A549 (cell line): ENCODE measurements around the gene TUBA4B. TPM values are rescaled to one million over a fixed set of nuclear protein-coding genes. Genes with fewer than 3 reads are reported as not detected.
A peak's percentile ranks its signal among the peaks of the same experiment; 100 is the strongest.
"Not testable (repeated sequence)": the region's sequence is repeated elsewhere in the genome, so short reads cannot be mapped to it uniquely, and the experiment has no call there.

ENCODE experiments used
- ATAC-seq, 2 experiments: fragments of 200-7000 bp in 1 of 2; fragments of >200 bp in 1 of 2; cut with Nextera tagmentation in 1 of 2; cut with Tn5 transposase in 1 of 2; 3 replicates each; pipeline versions ENCODE4 v1.8.0 to v1.9.1; 2018 to 2020; ENCODE audit warnings: mild to moderate bottlenecking in 1 of 2, moderate library complexity in 1 of 2
- CTCF ChIA-PET: fragments of 300-600 bp; sonication (Branson Sonifier 250); formaldehyde crosslinking; extraction: SDS; loops from one replicate; lab custom pipeline; 2021; ENCODE audit warnings: antibody characterized with exemption, inconsistent platforms; lab: Yijun Ruan, JAX
- POLR2A ChIA-PET: fragments of 350-600 bp; formaldehyde crosslinking; extraction: SDS; loops from one replicate; lab custom pipeline; 2021; ENCODE audit warnings: antibody characterized with exemption, inconsistent platforms; lab: Yijun Ruan, JAX
- DNase-seq, 2 experiments: peaks; one replicate each; pipeline versions ENCODE4 v3.0.0 to v3.0.0-alpha.2; 2011 to 2016; ENCODE audit warnings: low read depth in 1 of 2, low spot score in 1 of 2
- FAIRE-seq: peaks from 2 replicates; lab custom pipeline; 2011; peaks lifted over from hg19 to GRCh38; lab: Jason Lieb, UNC
- H3K27ac ChIP-seq, 2 experiments: fragments of >200 bp; sonication (Bioruptor Twin); formaldehyde crosslinking; 3 replicates each; pipeline ENCODE4 v1.5.1; 2016 to 2017
- H3K4me1 ChIP-seq: fragments of >200 bp; sonication (Bioruptor Twin); formaldehyde crosslinking; 3 replicates; pipeline ENCODE4 v1.6.1; 2016
- H3K4me2 ChIP-seq: fragments of >200 bp; sonication (Bioruptor Twin); formaldehyde crosslinking; 3 replicates; pipeline ENCODE4 v1.6.1; 2016
- H3K4me3 ChIP-seq: fragments of >200 bp; sonication (Bioruptor Twin); formaldehyde crosslinking; 3 replicates; pipeline ENCODE4 v1.5.1; 2016
- H3K9me3 ChIP-seq: fragments of >200 bp; sonication (Bioruptor Twin); formaldehyde crosslinking; 3 replicates; pipeline ENCODE4 v1.6.1; 2016
- ATOH8 ChIP-seq: fragments of 250-450 bp; sonication (Bioruptor Pico); IDR thresholded peaks from 2 replicates; pipeline ENCODE4 v1.5.0; 2020; ENCODE audit warnings: low read depth, mild to moderate bottlenecking, moderate library complexity
- BCL3 ChIP-seq: fragments of >200 bp; sonication (Bioruptor Twin); formaldehyde crosslinking; IDR thresholded peaks from 3 replicates; pipeline ENCODE4 v1.6.1; 2016
- CBX8 ChIP-seq: fragments of 200-600 bp; sonication (generic); IDR thresholded peaks from 2 replicates; pipeline ENCODE4 v1.6.1; 2016
- CEBPB ChIP-seq, 2 experiments: fragments of >200 bp in 1 of 2; sonication (Bioruptor Twin) in 1 of 2; formaldehyde crosslinking in 1 of 2; IDR thresholded peaks; 2 replicates each; pipeline ENCODE4 v1.6.1; 2012 to 2016
- CTCF ChIP-seq: fragments of >200 bp; sonication (Bioruptor Twin); formaldehyde crosslinking; IDR thresholded peaks from 3 replicates; pipeline ENCODE4 v1.5.1; 2016
- E2F6 ChIP-seq: IDR thresholded peaks from 2 replicates; pipeline ENCODE4 v1.6.1; 2012; ENCODE audit warnings: low read depth, borderline replicate concordance
- EHMT2 ChIP-seq: fragments of 200-600 bp; sonication (generic); IDR thresholded peaks from 2 replicates; pipeline ENCODE4 v1.6.1; 2016; ENCODE audit warnings: antibody characterized with exemption, low read depth, mild to moderate bottlenecking, moderate library complexity
- FOXS1 ChIP-seq: fragments of 250-450 bp; sonication (Bioruptor Pico); IDR thresholded peaks from 2 replicates; pipeline ENCODE4 v1.5.0; 2020; ENCODE audit warnings: mild to moderate bottlenecking, moderate library complexity
- GATA3 ChIP-seq: IDR thresholded peaks from 2 replicates; pipeline ENCODE4 v1.6.1; 2012; ENCODE audit warnings: borderline replicate concordance
- HMGXB4 ChIP-seq: fragments of 250-450 bp; sonication (Bioruptor Pico); IDR thresholded peaks from 2 replicates; pipeline ENCODE4 v1.5.0; 2021; ENCODE audit warnings: mild to moderate bottlenecking, moderate library complexity, borderline replicate concordance
- HOXB13 ChIP-seq: fragments of 250-450 bp; sonication (Bioruptor Pico); IDR thresholded peaks from 2 replicates; pipeline ENCODE4 v1.5.0; 2020; ENCODE audit warnings: low read depth, mild to moderate bottlenecking, moderate library complexity
- HOXB5 ChIP-seq: fragments of 250-450 bp; sonication (Bioruptor Pico); IDR thresholded peaks from 2 replicates; pipeline ENCODE4 v1.5.0; 2020; ENCODE audit warnings: mild to moderate bottlenecking, moderate library complexity
- JUN ChIP-seq, 2 experiments: fragments of >200 bp; sonication (Bioruptor Twin); formaldehyde crosslinking; IDR thresholded peaks; 2 replicates in 1 of 2; 3 replicates in 1 of 2; pipeline ENCODE4 v1.6.1; 2016 to 2017
- KDM1A ChIP-seq: fragments of 200-600 bp; sonication (generic); IDR thresholded peaks from 2 replicates; pipeline ENCODE4 v1.6.1; 2016; ENCODE audit warnings: low read depth, mild to moderate bottlenecking
- MAFK ChIP-seq: fragments of 450-650 bp; IDR thresholded peaks from 2 replicates; pipeline ENCODE4 v1.6.1; 2014; ENCODE audit not compliant: partially characterized antibody
- POLR2A ChIP-seq: IDR thresholded peaks from 2 replicates; pipeline ENCODE4 v1.6.1; 2012; ENCODE audit warnings: mild to moderate bottlenecking, low read length
- POLR2AphosphoS2 ChIP-seq: conservative IDR thresholded peaks from 2 replicates; pipeline ENCODE4 v1.6.1; 2012; ENCODE audit warnings: low read length, improper control_type of control experiment, inconsistent platforms
- TFCP2L1 ChIP-seq: fragments of 250-450 bp; sonication (Bioruptor Pico); IDR thresholded peaks from 2 replicates; pipeline ENCODE4 v1.5.0; 2021; ENCODE audit warnings: mild to moderate bottlenecking
- ZC3H11A ChIP-seq: fragments of 450-650 bp; IDR thresholded peaks from 2 replicates; pipeline ENCODE4 v1.6.1; 2014; ENCODE audit warnings: antibody characterized with exemption, mild to moderate bottlenecking
- ZFP36 ChIP-seq: fragments of 450-650 bp; IDR thresholded peaks from 2 replicates; pipeline ENCODE4 v1.6.1; 2014; ENCODE audit warnings: borderline replicate concordance; ENCODE audit not compliant: partially characterized antibody
- ZSCAN20 ChIP-seq: fragments of 250-450 bp; sonication (Bioruptor Pico); IDR thresholded peaks from 2 replicates; pipeline ENCODE4 v1.8.0; 2022; ENCODE audit warnings: mild to moderate bottlenecking, moderate library complexity
- WGBS: methylation state at CpG from one replicate; pipeline ENCODE4 v1.1.6; 2017; ENCODE audit errors: missing lambda C conversion rate; 5-methylcytosine and 5-hydroxymethylcytosine counted together
- polyA plus RNA-seq, 4 experiments: library from polyadenylated mRNA; depleted of rRNA in 3 of 4; stranded (reverse); fragments of >200 nt; fragmentation: RNase III in 1 of 4; extraction: RNeasy Plus Mini Kit Qiagen cat#74134 plus additional on column Dnase treatment in 1 of 4; gene quantifications; 2 replicates in 3 of 4; 3 replicates in 1 of 4; pipeline ENCODE4 v1.2.3, GENCODE V29; 2011 to 2017

The TUBA4B gene
- polyA plus RNA-seq, 2 of the 4 experiments (the other 2 are of a cell fraction): 0.71 to 0.94 TPM

- ATAC-seq, H3K4me3 ChIP-seq, H3K9me3 ChIP-seq, POLR2A ChIA-PET, DNase-seq, FAIRE-seq, H3K27ac ChIP-seq, H3K4me1 ChIP-seq, H3K4me2 ChIP-seq: not testable (repeated sequence)
- 82% methylated on average over 10 of the region's 10 CpGs for WGBS
- CTCF ChIA-PET: interaction anchor here (0.8 to 12.6 kb wide), 5 partner anchors 8 to 139 kb away, joined by 3 to 214 read pairs (median 3); partner anchors contain the start of gene DNAJB2
- TF ChIP-seq ZC3H11A: peak; percentile 72
These were observed 5.9 kb downstream of the TUBA4B start for GRCh38 chr2:219258942-219259341.

GRCh38 chr2:219261024-219261855 is 8.2 kb downstream of the TUBA4B start:
- ATAC-seq (peak in 1 of 2 experiments; percentile 56; a peak in 3 of 6 replicates), DNase-seq (no peak), FAIRE-seq (no peak)
- Histone ChIP-seq H3K4me1 (no peaks in the 10 kb centered on the region), H3K9me3 (no peaks in the 10 kb centered on the region), H3K4me2 (no peak overlapping the region), H3K4me3 (no peak overlapping the region), H3K27ac (peak overlapping the region in 1 of 2 experiments; percentile 37; a peak in 1 of 6 replicates)
- CTCF ChIA-PET: interaction anchor here (0.6 to 3.8 kb wide), 9 partner anchors 12 to 363 kb away, joined by 3 to 32 read pairs (median 3); partner anchors contain the start of gene DNAJB2
- TF ChIP-seq FOXS1 (no peak), POLR2A (no peak), ZFP36 (no peak), HMGXB4 (CRISPR knock-in tag) (no peak), HOXB5 (CRISPR knock-in tag) (no peak), ATOH8 (no peak), MAFK (no peak), HOXB13 (CRISPR knock-in tag) (no peak), KDM1A (no peak), E2F6 (no peak), EHMT2 (no peak), CBX8 (no peak), BCL3 (no peak)
- WGBS: 78% methylated on average over 5 of the region's 5 CpGs
- POLR2A ChIA-PET: interaction anchor here (0.8 to 1.5 kb wide), 2 partner anchors 8 to 13 kb away, joined by 3 to 4 read pairs; partner anchors contain the start of gene TUBA4B

- DNase-seq: no peak
- peak in 1 of 2 experiments; percentile 12; a peak in 1 of 6 replicates for ATAC-seq
- Histone ChIP-seq H3K4me1 (peaks cover 20% of the 10 kb centered on the region), H3K4me2 (no peak overlapping the region), H3K4me3 (no peak overlapping the region), H3K9me3 (no peaks in the 10 kb centered on the region), H3K27ac (peak overlapping the region in 1 of 2 experiments; percentile 50; a peak in 3 of 6 replicates)
- no peak for FAIRE-seq
- POLR2A ChIA-PET: interaction anchor here (0.6 kb wide), 1 partner anchor 14 kb away, joined by 3 read pairs; the partner anchor contains the start of gene TUBA4B
- WGBS: 65% methylated on average over 5 of the region's 5 CpGs
- CTCF ChIA-PET: interaction anchor here (0.7 to 2.9 kb wide), 6 partner anchors 8 to 35 kb away, joined by 3 to 20 read pairs (median 6); partner anchors contain the start of gene TUBA4A
- TF ChIP-seq HMGXB4 (CRISPR knock-in tag) (no peak), CEBPB (IDR thresholded peaks at IDR 0.05) (no peak), E2F6 (no peak), JUN (IDR thresholded peaks at IDR 0.05) (no peak), TFCP2L1 (CRISPR knock-in tag) (no peak), ZSCAN20 (CRISPR knock-in tag) (no peak), POLR2AphosphoS2 (no peak), CTCF (no peak), GATA3 (no peak)
These were observed 13.2 kb downstream of the TUBA4B start for GRCh38 chr2:219266232-219266631.
